GM12878 (cell line): ENCODE results near the gene UBAC2. TPM values are rescaled to one million over a fixed set of nuclear protein-coding genes. Genes with fewer than 3 reads are reported as not detected.

Experiments
- ATF7 ChIP-seq: fragments of 450-650 bp; IDR thresholded peaks from 2 replicates; pipeline ENCODE4 v1.6.1; 2016; ENCODE audit warnings: low read depth, mild to moderate bottlenecking
- BCL3 ChIP-seq: IDR thresholded peaks from 2 replicates; pipeline ENCODE4 v1.6.1; 2011; ENCODE audit warnings: borderline replicate concordance, low read depth, mild to moderate bottlenecking, moderate library complexity, low read length; ENCODE audit not compliant: insufficient read depth, poor library complexity, severe bottlenecking
- CBX5 ChIP-seq: sonication (generic); IDR thresholded peaks from 2 replicates; pipeline ENCODE4 v1.6.1; 2016; ENCODE audit warnings: low read depth, moderate library complexity, mild to moderate bottlenecking, inconsistent platforms
- CEBPB ChIP-seq, 2 experiments: fragments of 150-350 bp in 1 of 2; IDR thresholded peaks; 2 replicates each; pipeline ENCODE4 v1.6.1; 2012 to 2014; ENCODE audit warnings: low read depth in 2 of 2, low read length in 2 of 2, borderline replicate concordance in 1 of 2, inconsistent platforms in 1 of 2
- CREB1 ChIP-seq: IDR thresholded peaks from 2 replicates; pipeline ENCODE4 v1.6.1; 2012; ENCODE audit warnings: low read depth, mild to moderate bottlenecking, inconsistent platforms
- EP300 ChIP-seq, 2 experiments: fragments of 150-350 bp in 1 of 2; IDR thresholded peaks; 2 replicates each; pipeline ENCODE4 v1.6.1; 2011 to 2012; ENCODE audit warnings: low read depth in 2 of 2, low read length in 2 of 2, borderline replicate concordance in 1 of 2, improper control_type of control experiment in 1 of 2, inconsistent platforms in 1 of 2; ENCODE audit not compliant: control insufficient read depth in 1 of 2
- HDAC6 ChIP-seq: fragments of 200-600 bp; sonication (generic); IDR thresholded peaks from one replicate; pipeline ENCODE4 v1.8.0; 2017; ENCODE audit warnings: antibody characterized with exemption; ENCODE audit not compliant: unreplicated experiment
- MEF2A ChIP-seq: IDR thresholded peaks from 2 replicates; pipeline ENCODE4 v1.6.1; 2011; ENCODE audit warnings: low read depth, mild to moderate bottlenecking, low read length, moderate library complexity; ENCODE audit not compliant: insufficient read depth
- MXI1 ChIP-seq: fragments of 150-350 bp; IDR thresholded peaks from 2 replicates; pipeline ENCODE4 v1.6.1; 2011; ENCODE audit warnings: low read depth, mild to moderate bottlenecking, inconsistent platforms, low read length, improper control_type of control experiment
- NFXL1 ChIP-seq: fragments of 450-650 bp; IDR thresholded peaks from 2 replicates; pipeline ENCODE4 v1.6.1; 2017; ENCODE audit warnings: antibody characterized with exemption, mild to moderate bottlenecking, borderline replicate concordance
- POLR2A ChIP-seq: IDR thresholded peaks from 2 replicates; pipeline ENCODE4 v1.6.1; 2011; ENCODE audit warnings: low read depth, mild to moderate bottlenecking, low read length
- POLR2AphosphoS5 ChIP-seq: IDR thresholded peaks from 2 replicates; pipeline ENCODE4 v1.6.1; 2011; ENCODE audit warnings: mild to moderate bottlenecking, low read length, inconsistent platforms
- PRDM15 ChIP-seq: fragments of 450-650 bp; formaldehyde crosslinking; IDR thresholded peaks from 2 replicates; pipeline ENCODE4 v1.4.0; 2020; ENCODE audit warnings: mild to moderate bottlenecking, moderate library complexity
- REST ChIP-seq: IDR thresholded peaks from 2 replicates; pipeline ENCODE4 v1.6.1; 2012; ENCODE audit warnings: mild to moderate bottlenecking, low read depth, low read length
- TARDBP ChIP-seq: IDR thresholded peaks from 2 replicates; pipeline ENCODE4 v1.6.1; 2016; ENCODE audit warnings: borderline replicate concordance
- ZNF687 ChIP-seq: fragments of 450-650 bp; IDR thresholded peaks from 2 replicates; pipeline ENCODE4 v1.6.1; 2017; ENCODE audit warnings: mild to moderate bottlenecking, moderate library complexity
- polyA plus RNA-seq, 11 experiments: library from polyadenylated mRNA; depleted of rRNA in 4 of 11; unstranded in 6 of 11; stranded (reverse) in 5 of 11; fragments of >200 nt; fragmentation: Nextera tagmentation in 4 of 11; fragmentation: Illumina TruSeq in 1 of 11; extraction: Ambion mirVana in 4 of 11; extraction: Trizol in 1 of 11; gene quantifications; 1 replicate in 1 of 11; 2 replicates in 10 of 11; pipeline versions ENCODE4 v1.2.1 to v1.2.3, GENCODE V29; 2011 to 2016; ENCODE audit warnings: inconsistent platforms in 2 of 11, missing spikeins in 2 of 11, low read depth in 1 of 11
- total RNA-seq, 4 experiments: library from RNA; depleted of rRNA in 3 of 4; stranded (reverse); fragments of >200 nt in 3 of 4; fragmentation: Illumina TruSeq in 1 of 4; extraction: Trizol in 1 of 4; gene quantifications; 2 replicates each; pipeline versions ENCODE4 v1.2.1 to v1.2.3, GENCODE V29; 2013 to 2021

Gene UBAC2
- total and polyA plus RNA-seq, 10 of the 15 experiments (the other 5 are each of a cell fraction or from before 2014, with no cell fraction given), result 3.0 to 54.6 (median 17.4) TPM

GRCh38 chr13:99307247-99307646 lies 106.6 kb downstream of the UBAC2 start, which contains the start of gene GPR183 (continued):
- TF ChIP-seq EP300 (IDR thresholded peaks at IDR 0.05; ENCODE audit: borderline replicate concordance in 1 of 2, control insufficient read depth in 1 of 2, low read depth in 2 of 2, low read length in 2 of 2) (peak; percentile 57 to 79; a peak in 1 of 4 replicates), CREB1 (peak; percentile 58), HDAC6 (no peak), POLR2A (peak; percentile 73), PRDM15 (no peak), MEF2A (0 out of 2 replicates have a peak, but pooled peaks have one; percentile 43), ZNF687 (peak; percentile 88), MXI1 (peak; percentile 87), ATF7 (peak; percentile 78), NFXL1 (no peak), POLR2AphosphoS5 (peak; percentile 98), REST (0 out of 2 replicates have a peak, but pooled peaks have one; percentile 9), CEBPB (IDR thresholded peaks at IDR 0.05; ENCODE audit: borderline replicate concordance in 1 of 2, low read depth in 2 of 2, low read length in 2 of 2) (no peak), BCL3 (peak; percentile 56), TARDBP (no peak), CBX5 (no peak)
- TF ChIP-seq, all 136 proteins: peak for 45
